Tibial artery (tissue), 4 donors: ENCODE measurements around the gene KCNH6.

Experiments used
- DNase-seq, 2 donors: peaks; one replicate each; pipeline ENCODE4 v3.0.0-alpha.2; 2019
- H3K27ac ChIP-seq, 2 donors: fragments of 200-600 bp; sonication (generic) in 1 of 2; 1 replicate in 1 of 2; 2 replicates in 1 of 2; pipeline ENCODE4 v1.5.1; 2018 to 2019; ENCODE audit warnings: mild to moderate bottlenecking in 1 of 2
- H3K27me3 ChIP-seq, 2 donors: fragments of 200-600 bp; sonication (generic) in 1 of 2; one replicate each; pipeline versions ENCODE4 v1.5.1 to v1.6.0; 2016 to 2019
- H3K36me3 ChIP-seq, 3 donors: fragments of 200-600 bp; sonication (generic) in 2 of 3; one replicate each; pipeline ENCODE4 v1.5.1; 2016 to 2019; ENCODE audit warnings: mild to moderate bottlenecking in 2 of 3
- H3K4me1 ChIP-seq, 4 donors: fragments of 200-600 bp; sonication (generic) in 2 of 4; 1 replicate in 3 of 4; 2 replicates in 1 of 4; pipeline ENCODE4 v1.5.1; 2016 to 2019
- H3K4me3 ChIP-seq, 2 donors: fragments of 200-600 bp; sonication (generic) in 1 of 2; 1 replicate in 1 of 2; 2 replicates in 1 of 2; pipeline ENCODE4 v1.5.1; 2018 to 2019; ENCODE audit warnings: mild to moderate bottlenecking in 2 of 2
- H3K9me3 ChIP-seq, 3 donors: fragments of 200-600 bp; sonication (generic) in 1 of 3; one replicate each; pipeline ENCODE4 v1.5.1; 2016 to 2019
- CTCF ChIP-seq, 2 experiments: fragments of 200-600 bp in 1 of 2; fragments of 450-650 bp in 1 of 2; IDR thresholded peaks; one replicate each; pipeline ENCODE4 v1.5.1; 2017 to 2019; ENCODE audit warnings: antibody characterized with exemption in 2 of 2, mild to moderate bottlenecking in 1 of 2, moderate library complexity in 1 of 2
- intact Hi-C: fragments of 100-400 bp; cut with DNase I; formaldehyde crosslinking; loops from one replicate; pipeline ENCODE4 v1.15.0; 2023; ENCODE audit warnings: low total_unique reads

The KCNH6 gene

DNA sequence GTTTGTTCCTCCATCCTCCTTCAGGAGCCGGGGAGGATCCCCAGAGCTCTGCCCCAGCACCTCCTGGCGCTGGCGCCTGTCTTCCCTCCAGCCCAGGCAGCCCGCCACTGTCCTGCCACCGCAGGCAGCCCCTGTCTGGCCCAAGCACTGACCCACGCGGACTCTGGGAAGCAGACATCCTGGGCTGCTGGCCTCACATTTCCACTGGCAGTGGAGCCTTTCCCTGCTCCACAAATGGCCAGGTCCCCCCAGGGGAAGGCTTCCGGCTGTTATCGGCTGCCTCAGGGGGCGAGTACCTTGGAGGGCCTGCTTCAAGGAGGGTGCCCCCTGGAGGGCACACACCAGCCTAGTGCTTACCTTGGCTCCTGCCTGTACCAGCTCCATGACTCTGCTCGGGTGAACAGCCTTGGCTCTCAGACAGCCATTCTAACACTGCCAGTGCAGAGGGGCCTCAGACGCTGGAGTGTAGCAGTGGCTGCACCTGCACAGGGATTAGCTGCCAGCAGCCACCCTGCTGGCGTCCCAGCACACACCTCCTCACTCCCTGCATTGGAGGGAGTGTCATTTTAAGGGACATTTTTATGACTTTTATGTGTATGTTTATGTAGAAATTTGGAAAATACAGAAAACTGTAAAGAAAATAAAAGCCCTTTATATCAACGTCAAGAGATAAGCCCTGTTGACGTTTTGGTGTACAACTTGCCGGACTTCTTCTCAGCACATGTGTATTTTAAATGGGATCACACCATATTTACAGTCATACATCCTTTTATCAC lies 25.3 kb upstream of the KCNH6 start:
- TF ChIP-seq CTCF (IDR thresholded peaks at IDR 0.05): no peak
- intact Hi-C loops: no loop called here
- Histone ChIP-seq H3K9me3 (no peaks in the 10 kb centered on the region), H3K36me3 (no peaks in the 10 kb centered on the region), H3K4me3 (no peak overlapping the region), H3K27me3 (peaks cover 0 to 21% of the 10 kb centered on the region in 2 donors), H3K4me1 (no peaks in the 10 kb centered on the region), H3K27ac (no peak overlapping the region)
- no peak for DNase-seq

GRCh38 chr17:63498626-63499195 lies 24.4 kb upstream of the KCNH6 start:
- Histone ChIP-seq H3K27ac (no peak overlapping the region), H3K9me3 (no peaks in the 10 kb centered on the region), H3K27me3 (peaks cover 0 to 21% of the 10 kb centered on the region in 2 donors), H3K4me1 (no peaks in the 10 kb centered on the region), H3K36me3 (no peaks in the 10 kb centered on the region), H3K4me3 (no peak overlapping the region)
- TF ChIP-seq CTCF (IDR thresholded peaks at IDR 0.05): no peak
- no peak for DNase-seq
- intact Hi-C loops: no loop called here

- H3K27ac ChIP-seq: no peak overlapping the region
- no peak for TF ChIP-seq CTCF (IDR thresholded peaks at IDR 0.05)
- H3K27me3 ChIP-seq: peaks cover 0 to 21% of the 10 kb centered on the region in 2 donors
- no peak for DNase-seq
- no peaks in the 10 kb centered on the region for H3K9me3 ChIP-seq
- no peak overlapping the region for H3K4me3 ChIP-seq
- no peaks in the 10 kb centered on the region for H3K36me3 ChIP-seq
- intact Hi-C loops: no loop called here
- no peaks in the 10 kb centered on the region for H3K4me1 ChIP-seq
Observed at GRCh38 chr17:63500543-63501390, 22.4 kb upstream of the KCNH6 start.

DNA sequence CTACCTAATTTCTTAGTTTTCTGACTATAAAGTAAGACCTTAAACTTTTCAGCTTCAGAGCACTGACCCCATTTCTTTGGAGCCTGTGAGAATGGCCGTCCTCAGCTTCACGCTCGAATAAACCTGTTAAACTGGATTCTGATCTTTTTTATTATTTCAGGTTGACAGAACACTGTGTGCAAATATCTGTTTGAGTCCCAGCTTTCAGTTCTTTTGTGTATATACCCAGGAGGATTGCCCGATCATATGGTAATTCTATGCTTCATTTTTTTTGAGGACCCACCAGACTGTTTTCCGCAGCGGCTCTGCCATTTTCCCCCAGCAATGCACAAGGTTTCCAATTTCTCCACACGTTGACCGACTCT lies 19.8 kb upstream of the KCNH6 start:
- Histone ChIP-seq H3K9me3 (no peaks in the 10 kb centered on the region), H3K4me1 (no peaks in the 10 kb centered on the region), H3K36me3 (no peaks in the 10 kb centered on the region), H3K27me3 (peaks cover 0 to 41% of the 10 kb centered on the region in 2 donors), H3K4me3 (no peak overlapping the region), H3K27ac (no peak overlapping the region)
- no peak for TF ChIP-seq CTCF (IDR thresholded peaks at IDR 0.05)
- DNase-seq: no peak
- intact Hi-C loops: no loop called here

DNA sequence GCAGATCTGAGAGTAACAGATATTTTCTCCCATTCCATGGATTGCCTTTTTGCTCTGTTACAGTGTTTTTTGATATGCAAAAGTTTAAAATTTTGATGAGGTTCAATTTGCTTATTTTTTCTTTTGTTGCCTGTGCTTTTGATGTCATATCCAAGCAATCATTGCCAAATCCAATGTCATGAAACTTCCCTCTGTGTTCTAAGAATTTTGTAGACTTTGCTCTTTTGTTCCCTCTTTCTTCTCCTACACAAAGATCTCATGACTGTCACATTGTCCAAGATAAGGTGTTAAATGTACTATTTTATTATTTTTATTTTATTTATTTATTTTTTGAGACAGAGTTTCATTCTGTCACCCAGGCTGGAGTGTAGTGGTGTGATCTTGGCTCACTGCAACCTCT lies 18.9 kb upstream of the KCNH6 start:
- no peak for TF ChIP-seq CTCF (IDR thresholded peaks at IDR 0.05)
- no peak for DNase-seq
- no peaks in the 10 kb centered on the region for H3K9me3 ChIP-seq
- H3K4me3 ChIP-seq: no peak overlapping the region
- intact Hi-C loops: no loop called here
- no peak overlapping the region for H3K27ac ChIP-seq
- peaks cover 0 to 48% of the 10 kb centered on the region in 2 donors for H3K27me3 ChIP-seq
- H3K36me3 ChIP-seq: no peaks in the 10 kb centered on the region
- H3K4me1 ChIP-seq: no peaks in the 10 kb centered on the region
